HEK293T (cell line): ENCODE data around the gene CRABP2.

Experiments
- FOXA1 ChIP-seq: fragments of 450-650 bp; IDR thresholded peaks from 2 replicates; pipeline ENCODE4 v1.6.1; 2016; ENCODE audit warnings: mild to moderate bottlenecking
- HDGF ChIP-seq: fragments of 450-650 bp; IDR thresholded peaks from 2 replicates; pipeline ENCODE4 v1.6.1; 2017; ENCODE audit warnings: antibody characterized with exemption, borderline replicate concordance

DNA sequence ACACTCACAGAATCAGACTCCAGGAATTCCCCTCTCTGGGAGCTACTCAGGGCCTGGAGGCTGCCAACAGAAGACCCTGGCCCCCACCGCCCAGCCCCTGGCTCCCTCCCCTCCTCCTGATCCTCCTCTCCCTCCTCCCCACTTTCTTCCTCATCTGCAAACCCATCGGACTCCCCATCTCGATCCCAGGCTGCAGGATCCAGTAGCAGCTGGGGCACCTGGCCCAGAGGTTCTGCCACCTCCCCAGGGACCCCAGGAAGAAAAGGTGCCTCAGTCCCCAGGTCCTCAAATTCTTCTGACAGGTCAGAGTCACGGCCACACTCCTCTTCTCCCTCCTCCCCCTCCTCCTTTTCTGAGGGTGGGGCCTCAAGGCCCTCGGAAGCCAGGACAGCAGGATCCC lies 35.6 kb downstream of the CRABP2 start:
- TF ChIP-seq HDGF (no peak), FOXA1 (no peak)
